Superior temporal gyrus (tissue), 1 donor: ENCODE results near the gene MRFAP1L1.

ENCODE experiments used
- DNase-seq: peaks from one replicate; pipeline ENCODE4 v3.0.0-alpha.2; 2016; ENCODE audit errors: extremely low spot score

MRFAP1L1 gene

GRCh38 chr4:6660430-6660829, 49.2 kb downstream of the MRFAP1L1 start:
- no peak for DNase-seq

GRCh38 chr4:6659897-6660296, 49.8 kb downstream of the MRFAP1L1 start:
- DNase-seq: no peak

- no peak for DNase-seq
Measured at GRCh38 chr4:6658597-6659075, 51.0 kb downstream of the MRFAP1L1 start.

DNA sequence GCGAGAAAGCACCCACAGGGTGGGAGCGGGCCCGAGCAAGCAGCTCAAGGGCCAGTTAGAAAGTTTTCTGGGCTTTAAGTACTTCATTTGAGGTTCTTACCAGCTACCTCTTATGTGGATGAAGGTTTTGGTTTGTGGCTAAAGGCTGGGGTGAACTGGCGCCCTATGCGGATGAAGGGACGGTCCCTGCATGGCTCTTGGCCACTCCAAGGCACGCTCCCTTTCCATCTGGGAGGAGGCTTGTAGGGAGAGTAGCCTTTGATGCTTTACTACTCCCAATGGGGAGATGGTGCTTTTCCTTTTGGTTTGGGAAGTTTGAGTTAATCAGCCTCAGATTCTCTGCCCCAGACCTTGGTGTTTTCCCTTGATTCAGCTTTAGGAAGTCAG, 51.5 kb downstream of the MRFAP1L1 start:
- no peak for DNase-seq
